Stimulated activated CD8-positive, alpha-beta memory T cell treated with anti-CD3 and anti-CD28 coated beads, Interleukin-12 subunit alpha, Interleukin-12 subunit beta, amount 100 ng/mL, for 1 hour (primary cell): ENCODE data around the gene RASSF5.
"Not testable (repeated sequence)": the region's sequence is repeated elsewhere in the genome, so short reads cannot be mapped to it uniquely, and the experiment has no call there.

Source experiments
- DNase-seq: peaks from one replicate; pipeline ENCODE4 v3.0.0-alpha.2; 2020; ENCODE audit warnings: low read depth

Gene RASSF5

DNA sequence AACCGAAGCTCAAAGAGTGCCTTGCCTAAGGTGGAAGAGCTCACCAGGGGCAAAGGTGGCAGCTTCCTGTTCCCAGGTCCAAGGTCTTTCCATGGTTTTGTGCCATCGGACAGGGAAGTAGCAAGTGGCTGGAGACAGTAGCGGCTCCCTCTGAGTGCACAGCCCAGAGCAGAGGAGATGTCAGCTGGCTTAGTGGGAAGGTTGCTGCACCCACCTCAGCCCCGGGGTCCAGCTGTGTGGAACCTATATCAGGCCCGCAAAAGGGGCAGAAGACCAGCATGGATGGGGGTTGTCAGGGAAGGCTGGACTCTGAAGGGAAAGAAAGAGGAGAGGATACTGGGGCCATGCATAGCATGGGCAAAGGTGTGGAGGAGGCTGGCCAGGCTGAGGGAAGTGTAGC, 30.2 kb upstream of the RASSF5 start:
- DNase-seq = no peak

- DNase-seq = no peak
Observed at GRCh38 chr1:206477581-206478380, 29.6 kb upstream of the RASSF5 start.

GRCh38 chr1:206478746-206479145, 28.6 kb upstream of the RASSF5 start:
- DNase-seq = no peak

- peak; percentile 48 for DNase-seq
Observed at GRCh38 chr1:206479183-206480125, 27.9 kb upstream of the RASSF5 start.

GRCh38 chr1:206480211-206480610, 27.1 kb upstream of the RASSF5 start:
- DNase-seq = no peak

GRCh38 chr1:206482611-206483010, 24.7 kb upstream of the RASSF5 start:
- DNase-seq = no peak

- not testable (repeated sequence) for DNase-seq
Observed at GRCh38 chr1:206483864-206484263, 23.5 kb upstream of the RASSF5 start.

DNA sequence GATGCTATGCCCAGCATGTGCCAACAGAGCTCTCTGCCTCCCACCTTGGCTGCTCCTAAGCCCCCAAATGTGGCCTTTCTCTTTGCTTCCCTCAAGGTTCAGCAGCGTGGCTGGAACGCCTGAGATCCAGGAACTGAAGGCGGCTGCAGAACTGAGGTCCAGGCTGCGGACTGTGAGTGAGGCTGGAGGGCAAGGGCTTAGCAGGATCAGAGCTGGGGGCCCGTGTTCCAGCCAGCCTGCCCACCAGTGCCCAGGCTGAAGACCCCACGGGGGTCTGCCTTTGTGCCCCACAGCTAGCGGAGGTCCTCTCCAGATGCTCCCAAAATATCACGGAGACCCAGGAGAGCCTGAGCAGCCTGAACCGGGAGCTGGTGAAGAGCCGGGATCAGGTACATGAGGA, 22.4 kb upstream of the RASSF5 start:
- DNase-seq = no peak

GRCh38 chr1:206486995-206487788, 20.1 kb upstream of the RASSF5 start:
- no peak for DNase-seq

GRCh38 chr1:206487970-206488369, 19.4 kb upstream of the RASSF5 start:
- no peak for DNase-seq

DNA sequence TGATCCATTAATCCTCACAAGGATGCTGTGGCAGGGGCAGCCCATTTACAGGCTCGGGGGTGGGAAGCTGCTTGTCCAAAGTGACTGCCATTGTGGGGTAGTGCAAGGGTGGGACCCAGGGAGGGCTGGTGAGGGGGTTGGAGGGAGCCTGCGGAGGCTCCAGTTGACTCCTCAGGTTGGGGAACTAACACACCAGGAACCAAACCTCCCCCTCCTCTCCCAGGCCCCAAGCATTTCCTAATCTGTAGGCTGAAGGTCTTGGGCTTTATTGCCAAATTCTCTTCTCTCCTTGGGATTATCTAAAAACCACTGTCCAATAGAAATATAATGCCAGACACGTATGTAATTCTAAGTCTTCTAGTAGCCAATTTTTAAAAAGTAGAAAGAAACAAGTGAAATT, 18.9 kb upstream of the RASSF5 start:
- DNase-seq = no peak

DNA sequence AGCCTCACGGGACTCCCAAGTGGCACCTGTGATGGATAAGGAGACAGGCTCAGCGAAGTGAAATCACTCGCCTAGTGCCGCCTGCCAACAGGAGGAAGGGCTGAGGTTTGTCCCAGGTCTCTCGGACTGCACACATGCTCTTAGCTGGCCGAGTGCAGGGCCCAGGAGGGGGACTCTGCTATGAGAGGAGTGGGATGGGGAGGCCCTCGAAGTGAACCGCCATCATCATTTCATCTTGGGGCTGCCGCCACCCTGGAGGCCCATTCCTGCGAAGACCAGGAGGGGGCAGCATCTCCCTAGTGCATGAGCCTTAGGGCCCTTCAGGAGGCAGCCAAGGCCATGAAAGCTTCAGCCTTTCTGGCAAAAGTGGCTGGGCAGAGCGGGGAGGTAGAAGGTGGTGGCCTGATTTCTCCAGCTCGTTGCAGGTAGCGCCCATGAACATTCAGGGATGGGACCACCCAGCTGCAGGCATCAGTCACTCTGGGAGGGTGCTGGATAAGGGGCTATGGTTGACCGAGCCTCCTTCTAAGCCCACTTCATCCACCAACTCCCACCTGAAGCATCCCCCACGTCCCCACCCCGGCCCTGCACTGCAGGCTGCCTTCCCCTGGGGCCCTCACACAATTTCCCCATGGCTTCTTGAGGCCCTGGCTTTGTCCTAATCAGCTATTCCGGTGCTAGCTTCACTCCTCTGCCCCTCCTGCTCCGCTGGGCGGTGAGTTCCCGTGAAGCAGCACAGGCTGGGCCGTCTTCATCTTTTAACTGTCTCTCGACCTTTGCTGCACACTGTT, 17.2 kb upstream of the RASSF5 start:
- peak; percentile 55 for DNase-seq

GRCh38 chr1:206490771-206491405, 16.4 kb upstream of the RASSF5 start:
- no peak for DNase-seq

DNA sequence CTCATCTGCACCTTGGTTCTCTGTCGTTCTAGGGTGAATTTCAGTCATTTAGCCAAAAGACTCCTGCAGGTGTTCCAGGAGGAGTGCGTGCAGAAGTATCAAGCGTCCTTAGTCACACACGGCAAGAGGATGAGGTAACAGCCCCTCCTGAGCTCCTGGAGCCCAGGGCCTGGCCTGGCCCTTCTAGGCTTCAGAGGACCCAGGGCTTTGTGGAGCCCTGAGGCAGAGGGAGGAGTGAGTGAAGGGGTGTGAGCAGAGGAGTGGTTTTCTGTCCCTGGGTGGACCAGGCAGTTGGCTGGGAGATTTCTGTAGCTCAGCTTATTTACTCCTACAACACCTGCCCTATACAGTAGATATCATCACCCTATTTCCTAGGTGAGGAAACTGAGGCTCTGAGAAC, 15.7 kb upstream of the RASSF5 start:
- no peak for DNase-seq

GRCh38 chr1:206492589-206492988, 14.7 kb upstream of the RASSF5 start:
- DNase-seq = no peak

GRCh38 chr1:206493279-206493678, 14.1 kb upstream of the RASSF5 start:
- DNase-seq = no peak

- DNase-seq = no peak
Observed at GRCh38 chr1:206495011-206495461, 12.3 kb upstream of the RASSF5 start.

- no peak for DNase-seq
Observed at GRCh38 chr1:206495493-206496046, 11.8 kb upstream of the RASSF5 start.

DNA sequence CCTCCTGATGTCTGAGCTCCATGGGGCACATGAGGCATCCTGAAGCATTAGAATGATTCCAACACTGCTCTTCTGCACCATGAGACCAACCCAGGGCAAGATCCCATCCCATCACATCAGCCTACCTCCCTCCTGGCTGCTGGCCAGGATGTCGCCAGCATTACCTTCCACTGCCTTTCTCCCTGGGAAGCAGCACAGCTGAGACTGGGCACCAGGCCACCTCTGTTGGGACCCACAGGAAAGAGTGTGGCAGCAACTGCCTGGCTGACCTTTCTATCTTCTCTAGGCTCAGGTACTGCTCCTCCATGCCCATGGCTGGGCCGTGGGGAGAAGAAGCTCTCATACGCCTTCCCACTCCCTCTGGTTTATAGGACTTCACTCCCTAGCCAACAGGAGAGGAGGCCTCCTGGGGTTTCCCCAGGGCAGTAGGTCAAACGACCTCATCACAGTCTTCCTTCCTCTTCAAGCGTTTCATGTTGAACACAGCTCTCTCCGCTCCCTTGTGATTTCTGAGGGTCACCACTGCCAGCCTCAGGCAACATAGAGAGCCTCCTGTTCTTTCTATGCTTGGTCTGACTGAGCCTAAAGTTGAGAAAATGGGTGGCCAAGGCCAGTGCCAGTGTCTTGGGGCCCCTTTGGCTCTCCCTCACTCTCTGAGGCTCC, 11.1 kb upstream of the RASSF5 start:
- no peak for DNase-seq

- DNase-seq = no peak
Observed at GRCh38 chr1:206497363-206497762, 10.0 kb upstream of the RASSF5 start.
